RWPE2 (cell line): ENCODE results near the gene BICDL1.

Source experiments
- ATAC-seq: fragments of 200-7000 bp; cut with Tn5 transposase; 3 replicates; pipeline ENCODE4 v1.9.1; 2021; ENCODE audit warnings: low read depth
- DNase-seq: peaks from one replicate; pipeline ENCODE4 v3.0.0-alpha.2; 2020; ENCODE audit warnings: low spot score
- H3K27ac ChIP-seq: fragments of 450-650 bp; 2 replicates; pipeline ENCODE4 v1.5.1; 2017; ENCODE audit warnings: mild to moderate bottlenecking; ENCODE audit not compliant: poor library complexity, severe bottlenecking
- H3K27me3 ChIP-seq: fragments of 250-450 bp; sonication (Bioruptor Pico); 2 replicates; pipeline ENCODE4 v1.5.1; 2021; ENCODE audit warnings: mild to moderate bottlenecking, moderate library complexity; ENCODE audit not compliant: insufficient read depth, poor library complexity, severe bottlenecking
- H3K36me3 ChIP-seq: fragments of 250-450 bp; sonication (Bioruptor Pico); 2 replicates; pipeline ENCODE4 v1.5.1; 2020; ENCODE audit warnings: low read depth, mild to moderate bottlenecking, moderate library complexity
- H3K4me1 ChIP-seq: fragments of 250-450 bp; sonication (Bioruptor Pico); 2 replicates; pipeline ENCODE4 v1.5.1; 2021; ENCODE audit warnings: mild to moderate bottlenecking, moderate library complexity; ENCODE audit not compliant: insufficient read depth, poor library complexity, severe bottlenecking
- H3K4me3 ChIP-seq: fragments of 250-450 bp; sonication (Bioruptor Pico); 2 replicates; pipeline ENCODE4 v1.5.1; 2021; ENCODE audit warnings: mild to moderate bottlenecking, moderate library complexity; ENCODE audit not compliant: severe bottlenecking
- H3K9me3 ChIP-seq: fragments of 250-450 bp; sonication (Bioruptor Pico); 2 replicates; pipeline ENCODE4 v1.5.1; 2021; ENCODE audit warnings: mild to moderate bottlenecking, moderate library complexity; ENCODE audit not compliant: severe bottlenecking
- TF ChIP-seq, protein P1 (sequence below): fragments of 450-650 bp; IDR thresholded peaks from one replicate; pipeline ENCODE4 v1.5.1; 2017; ENCODE audit warnings: mild to moderate bottlenecking, moderate library complexity; ENCODE audit not compliant: poor library complexity, severe bottlenecking

BICDL1 gene

GRCh38 chr12:120064054-120064940 lies 75.3 kb downstream of the BICDL1 start:
- DNase-seq (no peak), ATAC-seq (no peak)
- no peaks in the 10 kb centered on the region for H3K9me3 ChIP-seq
- H3K4me1 ChIP-seq: peaks cover 13% of the 10 kb centered on the region
- no peak overlapping the region for H3K27ac ChIP-seq
- no peak overlapping the region for H3K4me3 ChIP-seq
- H3K36me3 ChIP-seq: no peaks in the 10 kb centered on the region
- no peaks in the 10 kb centered on the region for H3K27me3 ChIP-seq
- TF ChIP-seq, protein P1, sequence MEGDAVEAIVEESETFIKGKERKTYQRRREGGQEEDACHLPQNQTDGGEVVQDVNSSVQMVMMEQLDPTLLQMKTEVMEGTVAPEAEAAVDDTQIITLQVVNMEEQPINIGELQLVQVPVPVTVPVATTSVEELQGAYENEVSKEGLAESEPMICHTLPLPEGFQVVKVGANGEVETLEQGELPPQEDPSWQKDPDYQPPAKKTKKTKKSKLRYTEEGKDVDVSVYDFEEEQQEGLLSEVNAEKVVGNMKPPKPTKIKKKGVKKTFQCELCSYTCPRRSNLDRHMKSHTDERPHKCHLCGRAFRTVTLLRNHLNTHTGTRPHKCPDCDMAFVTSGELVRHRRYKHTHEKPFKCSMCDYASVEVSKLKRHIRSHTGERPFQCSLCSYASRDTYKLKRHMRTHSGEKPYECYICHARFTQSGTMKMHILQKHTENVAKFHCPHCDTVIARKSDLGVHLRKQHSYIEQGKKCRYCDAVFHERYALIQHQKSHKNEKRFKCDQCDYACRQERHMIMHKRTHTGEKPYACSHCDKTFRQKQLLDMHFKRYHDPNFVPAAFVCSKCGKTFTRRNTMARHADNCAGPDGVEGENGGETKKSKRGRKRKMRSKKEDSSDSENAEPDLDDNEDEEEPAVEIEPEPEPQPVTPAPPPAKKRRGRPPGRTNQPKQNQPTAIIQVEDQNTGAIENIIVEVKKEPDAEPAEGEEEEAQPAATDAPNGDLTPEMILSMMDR: no peak

- H3K27me3 ChIP-seq: no peaks in the 10 kb centered on the region
- ATAC-seq: no peak
- DNase-seq: no peak
These were observed 76.4 kb downstream of the BICDL1 start for GRCh38 chr12:120065472-120065871.

GRCh38 chr12:120066341-120066740 lies 77.3 kb downstream of the BICDL1 start:
- H3K27ac ChIP-seq: no peak overlapping the region
- no peak for DNase-seq
- H3K27me3 ChIP-seq: no peaks in the 10 kb centered on the region
- TF ChIP-seq, protein P1: no peak
- no peaks in the 10 kb centered on the region for H3K4me1 ChIP-seq
- H3K36me3 ChIP-seq: no peaks in the 10 kb centered on the region
- no peaks in the 10 kb centered on the region for H3K9me3 ChIP-seq
- H3K4me3 ChIP-seq: no peak overlapping the region
- peak; percentile 72 for ATAC-seq

More at GRCh38 chr12:120065472-120065871, 76.4 kb downstream of the BICDL1 start:
- no peak overlapping the region for H3K27ac ChIP-seq
- H3K9me3 ChIP-seq: no peaks in the 10 kb centered on the region
- H3K4me3 ChIP-seq: no peak overlapping the region
- peaks cover 4% of the 10 kb centered on the region for H3K4me1 ChIP-seq
- H3K36me3 ChIP-seq: no peaks in the 10 kb centered on the region
- TF ChIP-seq, protein P1: no peak

DNA sequence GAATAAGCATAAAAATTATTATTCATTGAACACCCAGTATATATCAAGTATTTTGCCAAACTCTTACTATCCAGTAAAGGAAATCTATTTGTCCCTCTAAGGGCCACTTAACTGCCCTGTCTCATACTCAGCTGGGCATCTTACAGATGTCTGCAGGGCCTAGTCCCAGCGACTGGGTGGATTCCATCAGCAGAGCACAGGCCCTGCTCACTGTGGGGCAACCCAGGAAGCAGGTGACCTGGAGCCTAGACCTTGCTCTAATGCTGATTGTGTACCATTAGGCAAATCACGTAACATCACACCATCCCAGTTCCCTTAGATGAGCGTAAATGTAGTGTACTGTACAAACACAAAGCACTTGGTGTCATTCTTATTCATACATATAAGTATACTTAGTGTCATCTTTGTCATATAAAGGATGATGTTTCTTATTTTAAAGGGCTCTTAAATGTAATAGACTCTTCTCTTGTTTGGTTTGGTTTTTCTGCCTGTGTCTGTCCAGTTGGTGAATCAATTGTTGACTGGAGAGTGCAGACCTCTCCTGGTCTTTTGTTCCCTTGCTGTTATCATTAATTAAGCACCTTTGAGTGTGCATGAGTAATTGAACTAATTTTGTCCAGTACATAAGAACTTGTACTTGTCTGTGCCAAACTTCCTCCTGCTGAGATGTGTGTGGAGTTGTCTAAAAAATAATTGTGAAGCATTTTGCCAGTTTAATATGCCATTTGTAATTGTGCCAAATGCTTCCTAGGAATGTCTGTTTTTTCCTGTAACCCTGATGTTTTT lies 78.2 kb downstream of the BICDL1 start:
- no peak overlapping the region for H3K4me3 ChIP-seq
- no peaks in the 10 kb centered on the region for H3K27me3 ChIP-seq
- H3K27ac ChIP-seq: no peak overlapping the region
- no peak for DNase-seq
- ATAC-seq: no peak
- H3K4me1 ChIP-seq: no peaks in the 10 kb centered on the region
- no peaks in the 10 kb centered on the region for H3K9me3 ChIP-seq
- TF ChIP-seq, protein P1: no peak
- no peaks in the 10 kb centered on the region for H3K36me3 ChIP-seq
